Chondrocyte (in vitro differentiated cells): Measurements from ENCODE around the gene KCTD2. TPM values are rescaled to one million over a fixed set of nuclear protein-coding genes. Genes with fewer than 3 reads are reported as not detected.

Experiments
- DNase-seq: peaks from one replicate; pipeline ENCODE4 v3.0.0; 2021; ENCODE audit warnings: mixed read lengths, low spot score
- H3K27ac Mint-ChIP-seq: one replicate; pipeline ENCODE4 v1.8.0; 2021; ENCODE audit warnings: mild to moderate bottlenecking, moderate library complexity, mixed read lengths; ENCODE audit not compliant: unreplicated experiment
- H3K27me3 Mint-ChIP-seq: 2 replicates; pipeline ENCODE4 v1.8.0; 2021; ENCODE audit warnings: low read depth, mixed read lengths
- H3K36me3 Mint-ChIP-seq: 2 replicates; pipeline ENCODE4 v1.8.0; 2021; ENCODE audit warnings: low read depth, mixed read lengths
- H3K4me1 Mint-ChIP-seq: 2 replicates; pipeline ENCODE4 v1.8.0; 2021; ENCODE audit warnings: low read depth, mild to moderate bottlenecking, mixed read lengths
- H3K4me3 Mint-ChIP-seq: one replicate; pipeline ENCODE4 v1.8.0; 2021; ENCODE audit warnings: mild to moderate bottlenecking, moderate library complexity, mixed read lengths; ENCODE audit not compliant: unreplicated experiment
- H3K9me3 Mint-ChIP-seq: 2 replicates; pipeline ENCODE4 v1.8.0; 2021; ENCODE audit warnings: low read depth, mixed read lengths
- CTCF ChIP-seq: fragments of 200-600 bp; sonication (generic); IDR thresholded peaks from 2 replicates; pipeline ENCODE4 v1.5.0; 2021; ENCODE audit warnings: antibody characterized with exemption, mild to moderate bottlenecking, moderate library complexity
- total RNA-seq: library from RNA; stranded (reverse); gene quantifications from 3 replicates; pipeline ENCODE4 v1.2.1, GENCODE V29; 2021

KCTD2 gene
- total RNA-seq, 1 donor from 2014 or later = 17.1 TPM

- H3K4me3 Mint-ChIP-seq = peak overlapping the region; percentile 60
- H3K27ac Mint-ChIP-seq = peak overlapping the region; percentile 22
- H3K27me3 Mint-ChIP-seq = no peaks in the 10 kb centered on the region
- peaks cover 30% of the 10 kb centered on the region for H3K4me1 Mint-ChIP-seq
- no peak for TF ChIP-seq CTCF
- H3K36me3 Mint-ChIP-seq = peaks cover 5% of the 10 kb centered on the region
- DNase-seq = no peak
- H3K9me3 Mint-ChIP-seq = no peaks in the 10 kb centered on the region
Observed at GRCh38 chr17:75114552-75115314, 67.7 kb downstream of the KCTD2 start.

Other genes with a start within 250 kb of the KCTD2 start
- gene GRIN2C, start 187.3 kb upstream of the KCTD2 start, total RNA-seq = 0.07 to 0.28 TPM in 2 of 3 replicates, not detected in the other
- 7.2 to 11.6 TPM (median 9.0 TPM) in 3 replicates for gene FDXR, start 174.2 kb upstream of the KCTD2 start, total RNA-seq
- not detected in 3 replicates for gene FADS6, start 153.6 kb upstream of the KCTD2 start, total RNA-seq
- gene USH1G, start 124.0 kb upstream of the KCTD2 start, total RNA-seq = not detected in 3 replicates
- gene OTOP2, start 123.0 kb upstream of the KCTD2 start, total RNA-seq = not detected in 3 replicates
- not detected in 3 replicates for gene OTOP3, start 111.3 kb upstream of the KCTD2 start, total RNA-seq
- gene HID1, start 74.5 kb upstream of the KCTD2 start, total RNA-seq = 4.7 to 7.7 TPM (median 5.2 TPM) in 3 replicates
- gene CDR2L, start 59.6 kb upstream of the KCTD2 start, total RNA-seq = 32.7 to 51.1 TPM (median 51.0 TPM) in 3 replicates
- gene MRPL58, start 34.6 kb upstream of the KCTD2 start, total RNA-seq = 18.9 to 25.7 TPM (median 19.8 TPM) in 3 replicates
- gene ATP5PD, start 256 bp upstream of the KCTD2 start, total RNA-seq = 178 to 185 TPM (median 183 TPM) in 3 replicates
- gene SLC16A5, start 40.7 kb downstream of the KCTD2 start, total RNA-seq = 2.1 to 3.0 TPM (median 3.0 TPM) in 3 replicates
- 10.8 to 12.3 TPM (median 12.1 TPM) in 3 replicates for gene ARMC7, start 62.7 kb downstream of the KCTD2 start, total RNA-seq
- 23.3 to 31.2 TPM (median 30.4 TPM) in 3 replicates for gene NT5C, start 84.5 kb downstream of the KCTD2 start, total RNA-seq
- gene JPT1, start 107.3 kb downstream of the KCTD2 start, total RNA-seq = 78.6 to 90.4 TPM (median 86.4 TPM) in 3 replicates
- 307 to 347 TPM (median 312 TPM) in 3 replicates for gene SUMO2, start 135.7 kb downstream of the KCTD2 start, total RNA-seq
- 36.7 to 63.9 TPM (median 41.3 TPM) in 3 replicates for gene NUP85, start 158.5 kb downstream of the KCTD2 start, total RNA-seq
- gene GGA3, start 214.4 kb downstream of the KCTD2 start, total RNA-seq = 26.9 to 30.3 TPM (median 28.4 TPM) in 3 replicates
- 38.2 to 49.5 TPM (median 41.1 TPM) in 3 replicates for gene MRPS7, start 214.7 kb downstream of the KCTD2 start, total RNA-seq
- 19.0 to 21.6 TPM (median 20.4 TPM) in 3 replicates for gene MIF4GD, start 224.0 kb downstream of the KCTD2 start, total RNA-seq
- gene SLC25A19, start 242.2 kb downstream of the KCTD2 start, total RNA-seq = 6.7 to 11.7 TPM (median 11.3 TPM) in 3 replicates